IPS DF 6.9 (cell line): ENCODE data around the gene BABAM2.
"Not testable (repeated sequence)": the region's sequence is repeated elsewhere in the genome, so short reads cannot be mapped to it uniquely, and the experiment has no call there.

Experiments
- DNase-seq: peaks from one replicate; pipeline ENCODE4 v3.0.0-alpha.2; 2013; ENCODE audit warnings: low read depth, low spot score
- H3K27ac ChIP-seq: one replicate; pipeline ENCODE4 v1.5.1; 2013; ENCODE audit warnings: low read length, control low read depth
- H3K27me3 ChIP-seq: 2 replicates; pipeline ENCODE4 v1.6.1; 2013; ENCODE audit warnings: mild to moderate bottlenecking, low read length; ENCODE audit not compliant: control insufficient read depth, insufficient read depth
- H3K36me3 ChIP-seq: 2 replicates; pipeline ENCODE4 v1.6.1; 2013; ENCODE audit warnings: low read length; ENCODE audit not compliant: control insufficient read depth, insufficient read depth
- H3K4me1 ChIP-seq: 2 replicates; pipeline ENCODE4 v1.6.1; 2013; ENCODE audit warnings: low read length; ENCODE audit not compliant: control insufficient read depth, insufficient read depth
- H3K4me3 ChIP-seq: 2 replicates; pipeline ENCODE4 v1.5.1; 2013; ENCODE audit warnings: mild to moderate bottlenecking, low read length
- H3K9me3 ChIP-seq: 2 replicates; pipeline ENCODE4 v1.6.1; 2013; ENCODE audit warnings: low read length, inconsistent platforms; ENCODE audit not compliant: control insufficient read depth, insufficient read depth
- WGBS: extraction: QIAGEN DNeasy Blood & Tissue Kit; methylation state at CpG from one replicate; pipeline ENCODE4 v1.1.7; 2013; ENCODE audit warnings: mixed read lengths, missing lambda C conversion rate; ENCODE audit not compliant: insufficient read length, insufficient coverage; 5-methylcytosine and 5-hydroxymethylcytosine counted together

The BABAM2 gene

DNA sequence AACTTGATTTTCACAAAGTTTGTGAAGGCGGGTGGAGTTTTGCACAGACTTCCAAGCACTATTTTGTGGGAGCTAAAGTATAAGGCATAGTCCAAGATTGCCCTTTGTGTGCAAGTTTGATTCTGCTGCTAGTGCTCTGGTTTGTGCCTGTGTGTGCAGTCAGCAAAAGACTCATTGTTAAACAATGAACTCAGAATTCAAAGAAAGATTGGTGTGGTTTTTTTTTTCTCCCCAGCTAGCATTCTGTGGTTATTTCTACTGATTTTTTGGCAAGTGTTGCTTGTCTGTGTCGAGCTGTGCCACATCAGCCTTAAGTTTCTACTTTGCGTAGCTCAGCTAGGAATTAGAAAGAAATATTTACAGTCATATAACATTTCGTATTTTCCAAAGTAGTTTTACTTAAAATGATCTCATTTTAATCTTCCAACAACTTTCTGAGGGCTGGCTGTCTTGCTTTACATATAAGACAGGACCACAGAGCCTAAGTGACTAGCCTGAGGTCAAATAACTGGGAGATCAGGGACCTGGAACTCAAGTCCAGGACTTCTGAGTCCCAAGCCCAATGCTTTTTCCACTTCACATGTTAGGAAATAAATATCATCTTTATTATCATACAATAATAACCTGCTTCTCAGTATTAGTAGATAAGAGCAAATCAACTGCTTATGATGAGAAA is 69.8 kb downstream of the BABAM2 start:
- H3K4me3 ChIP-seq = no peak overlapping the region
- no peaks in the 10 kb centered on the region for H3K4me1 ChIP-seq
- H3K9me3 ChIP-seq = no peaks in the 10 kb centered on the region
- no peak for DNase-seq
- H3K27ac ChIP-seq = no peak overlapping the region
- WGBS = no CpG with 5 or more reads among the region's 4 CpGs
- no peaks in the 10 kb centered on the region for H3K36me3 ChIP-seq
- H3K27me3 ChIP-seq = no peaks in the 10 kb centered on the region

DNA sequence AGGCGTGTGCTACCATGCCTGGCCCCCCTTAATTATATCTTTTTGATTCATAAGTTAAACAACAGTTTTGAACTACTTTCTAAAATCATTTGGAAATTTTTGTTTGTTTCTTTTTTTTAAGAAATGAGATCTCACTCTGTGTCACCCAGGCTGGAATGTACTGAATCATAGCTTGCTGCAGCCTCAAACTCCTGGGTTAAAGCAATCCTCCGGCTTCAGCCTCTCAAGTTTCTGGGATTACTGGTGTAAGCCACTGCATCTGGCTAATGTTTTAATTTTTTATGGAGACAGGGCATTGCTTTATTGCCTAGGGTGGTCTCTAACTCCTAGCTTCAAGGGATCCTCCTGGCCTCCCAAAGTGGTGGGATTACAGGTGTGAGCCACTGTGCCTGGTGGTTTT is 71.5 kb downstream of the BABAM2 start:
- Histone ChIP-seq H3K36me3 (no peaks in the 10 kb centered on the region), H3K27me3 (no peaks in the 10 kb centered on the region), H3K9me3 (no peaks in the 10 kb centered on the region), H3K4me3 (no peak overlapping the region), H3K27ac (no peak overlapping the region), H3K4me1 (no peaks in the 10 kb centered on the region)
- no CpG with 5 or more reads among the region's 2 CpGs for WGBS
- DNase-seq = no peak

DNA sequence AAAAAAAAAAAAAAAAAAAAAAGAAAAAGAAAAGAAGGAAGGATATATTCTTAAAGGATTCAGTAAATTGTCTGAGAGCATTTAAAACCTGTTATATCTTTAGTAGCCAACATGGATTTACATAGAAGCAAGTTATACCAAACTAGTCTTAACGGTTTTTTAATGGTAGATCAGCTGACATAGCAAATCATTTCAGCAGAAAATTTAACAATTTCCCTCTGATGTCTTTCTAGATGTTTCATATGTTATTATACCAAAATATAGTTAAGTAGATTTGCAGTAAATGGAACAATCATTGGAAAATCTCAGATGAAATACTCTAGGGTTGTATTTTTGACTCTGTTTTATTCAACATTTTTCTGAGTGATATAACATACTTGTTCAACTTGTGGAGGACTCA is 72.9 kb downstream of the BABAM2 start:
- Histone ChIP-seq H3K4me1 (no peaks in the 10 kb centered on the region), H3K27me3 (no peaks in the 10 kb centered on the region), H3K27ac (no peak overlapping the region), H3K4me3 (no peak overlapping the region), H3K36me3 (no peaks in the 10 kb centered on the region), H3K9me3 (no peaks in the 10 kb centered on the region)
- DNase-seq = no peak
- no CpG with 5 or more reads among the region's 1 CpG for WGBS

DNA sequence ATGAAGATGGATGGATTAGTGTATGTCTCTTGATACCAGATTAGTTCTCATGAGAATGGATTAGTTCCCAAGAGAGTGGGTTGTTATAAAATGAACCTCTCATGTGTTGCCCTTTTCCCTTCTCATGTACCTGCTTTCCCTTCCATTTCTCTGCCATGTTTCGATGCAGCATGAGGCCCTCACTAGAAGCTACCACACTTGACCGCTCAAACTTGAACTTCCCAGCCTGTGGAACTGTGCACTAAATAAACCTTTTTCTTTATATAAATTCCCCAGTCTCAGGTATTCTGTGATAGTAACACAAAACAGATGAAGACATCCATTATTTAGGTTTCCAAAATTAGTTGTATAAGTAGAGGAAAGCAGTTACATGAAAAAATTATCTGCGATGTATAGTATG is 73.5 kb downstream of the BABAM2 start:
- DNase-seq = no peak
- WGBS = no CpG with 5 or more reads among the region's 3 CpGs
- Histone ChIP-seq H3K4me3 (no peak overlapping the region), H3K27me3 (no peaks in the 10 kb centered on the region), H3K36me3 (no peaks in the 10 kb centered on the region), H3K27ac (no peak overlapping the region), H3K4me1 (no peaks in the 10 kb centered on the region), H3K9me3 (no peaks in the 10 kb centered on the region)

DNA sequence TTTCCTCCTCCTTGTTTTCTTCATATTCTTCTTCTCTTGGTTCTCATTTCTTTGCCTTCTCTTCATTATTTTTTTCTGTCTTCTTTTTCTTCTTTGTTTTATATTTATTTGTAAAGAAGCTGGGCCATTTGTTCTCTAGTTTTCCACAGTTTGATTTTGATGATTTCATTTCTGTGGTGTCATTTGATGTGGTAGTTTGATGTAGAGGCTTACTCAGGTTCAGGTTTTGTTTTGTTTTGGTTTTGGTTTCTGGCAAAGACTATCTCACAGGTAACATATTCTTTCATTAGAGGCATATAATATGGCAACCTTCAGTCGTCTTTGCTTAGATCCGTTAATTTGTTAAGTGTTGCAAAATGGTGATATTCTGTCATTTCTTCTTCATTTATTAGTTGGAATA is 75.3 kb downstream of the BABAM2 start:
- H3K9me3 ChIP-seq = no peaks in the 10 kb centered on the region; the same call in 1 of the 2 replicates
- H3K4me3 ChIP-seq = no peak overlapping the region
- H3K27ac ChIP-seq = no peak overlapping the region
- no peaks in the 10 kb centered on the region for H3K4me1 ChIP-seq
- H3K27me3 ChIP-seq = no peaks in the 10 kb centered on the region
- DNase-seq = no peak
- WGBS = no CpG with 5 or more reads among the region's 2 CpGs
- H3K36me3 ChIP-seq = no peaks in the 10 kb centered on the region

DNA sequence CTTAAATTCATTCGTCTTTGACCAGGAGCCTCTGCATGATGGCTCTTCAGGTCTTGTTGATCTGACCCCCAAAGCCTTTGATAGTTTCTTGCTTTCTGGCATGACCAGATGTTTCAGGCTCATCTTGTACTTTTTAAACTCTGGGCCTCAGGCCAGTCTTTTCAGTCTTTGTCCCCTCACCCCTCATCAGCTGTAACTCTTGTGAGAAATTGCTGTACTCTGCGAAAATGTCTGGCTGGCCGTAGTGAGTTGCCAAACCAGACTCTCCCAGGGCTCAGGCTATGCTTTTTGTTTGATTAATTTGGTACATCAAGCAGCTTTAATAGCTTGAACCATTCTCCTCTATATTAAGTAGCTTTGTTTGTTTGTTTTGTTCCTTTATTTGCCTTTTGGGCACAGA is 75.9 kb downstream of the BABAM2 start:
- H3K36me3 ChIP-seq = no peaks in the 10 kb centered on the region
- no peak for DNase-seq

DNA sequence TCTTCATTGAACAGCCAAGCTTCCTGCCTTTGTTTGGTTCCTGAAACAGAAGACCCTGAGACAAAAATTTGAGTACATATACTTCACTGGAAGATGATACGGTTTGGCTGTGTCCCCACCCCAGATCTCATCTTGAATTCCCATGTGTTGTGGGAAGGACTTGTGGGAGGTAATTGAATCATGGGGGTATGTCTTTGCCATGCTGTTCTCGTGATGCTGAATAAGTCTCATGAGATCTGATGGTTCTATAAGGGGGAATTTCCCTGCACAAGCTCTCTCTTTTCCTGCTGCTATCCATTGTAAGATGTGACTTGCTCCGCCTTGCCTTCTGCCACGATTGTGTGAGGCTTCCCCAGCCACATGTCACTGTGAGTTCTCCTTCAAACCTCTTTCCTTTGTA is 76.5 kb downstream of the BABAM2 start:
- Histone ChIP-seq H3K9me3 (no peaks in the 10 kb centered on the region; the same call in 1 of the 2 replicates), H3K27ac (no peak overlapping the region), H3K4me1 (no peaks in the 10 kb centered on the region), H3K27me3 (no peaks in the 10 kb centered on the region), H3K4me3 (no peak overlapping the region), H3K36me3 (no peaks in the 10 kb centered on the region)
- DNase-seq = no peak
- no CpG with 5 or more reads among the region's 4 CpGs for WGBS

More for the DNA sequence above, 75.9 kb downstream of the BABAM2 start:
- H3K27me3 ChIP-seq = no peaks in the 10 kb centered on the region
- no peak overlapping the region for H3K27ac ChIP-seq
- WGBS = no CpG with 5 or more reads among the region's 3 CpGs
- no peaks in the 10 kb centered on the region for H3K4me1 ChIP-seq
- H3K4me3 ChIP-seq = no peak overlapping the region
- no peaks in the 10 kb centered on the region; the same call in 1 of the 2 replicates for H3K9me3 ChIP-seq

DNA sequence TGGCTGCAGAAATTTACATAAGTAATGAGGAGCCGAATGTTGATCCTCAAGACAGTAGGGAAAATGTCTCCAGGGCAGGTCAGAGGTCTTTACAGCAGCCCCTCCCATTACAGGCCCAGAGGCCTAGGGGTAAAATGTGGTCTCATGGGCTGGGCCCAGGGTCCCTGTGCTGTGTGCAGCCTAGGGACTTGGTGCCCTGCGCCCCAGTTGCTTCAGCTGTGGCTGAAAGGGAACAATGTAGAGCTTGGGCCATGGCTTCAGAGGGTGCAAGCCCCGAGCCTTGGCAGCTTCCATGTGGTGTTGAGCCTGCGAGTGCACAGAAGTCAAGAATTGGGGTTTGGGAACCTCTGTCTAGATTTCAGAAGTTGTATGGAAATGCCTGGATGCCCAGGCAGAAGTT is 77.5 kb downstream of the BABAM2 start:
- not testable (repeated sequence) for H3K36me3 ChIP-seq, H3K9me3 ChIP-seq, H3K27ac ChIP-seq, H3K4me3 ChIP-seq, DNase-seq, H3K27me3 ChIP-seq, H3K4me1 ChIP-seq
- WGBS = no CpG with 5 or more reads among the region's 4 CpGs

DNA sequence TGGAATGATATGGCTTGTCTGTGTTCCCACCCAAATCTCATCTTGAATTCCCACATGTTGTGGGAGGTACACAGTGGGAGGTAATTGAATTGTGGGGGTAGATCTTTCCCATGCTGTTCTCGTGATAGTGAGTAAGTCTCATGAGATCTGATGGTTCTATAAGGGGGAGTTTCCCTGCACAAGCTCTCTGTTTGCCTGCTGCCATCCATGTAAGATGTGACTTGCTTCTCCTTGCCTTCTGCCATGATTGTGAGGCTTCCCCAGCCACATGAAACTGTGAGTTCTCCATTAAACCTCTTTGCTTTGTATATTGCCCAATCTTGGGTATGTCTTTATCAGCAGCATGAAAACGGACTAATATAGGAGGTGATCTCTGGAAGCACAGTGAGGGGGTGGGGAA is 78.4 kb downstream of the BABAM2 start:
- DNase-seq, H3K27ac ChIP-seq, H3K4me3 ChIP-seq, H3K9me3 ChIP-seq, H3K27me3 ChIP-seq, H3K36me3 ChIP-seq, H3K4me1 ChIP-seq: not testable (repeated sequence)
- WGBS = no CpG with 5 or more reads among the region's 2 CpGs

DNA sequence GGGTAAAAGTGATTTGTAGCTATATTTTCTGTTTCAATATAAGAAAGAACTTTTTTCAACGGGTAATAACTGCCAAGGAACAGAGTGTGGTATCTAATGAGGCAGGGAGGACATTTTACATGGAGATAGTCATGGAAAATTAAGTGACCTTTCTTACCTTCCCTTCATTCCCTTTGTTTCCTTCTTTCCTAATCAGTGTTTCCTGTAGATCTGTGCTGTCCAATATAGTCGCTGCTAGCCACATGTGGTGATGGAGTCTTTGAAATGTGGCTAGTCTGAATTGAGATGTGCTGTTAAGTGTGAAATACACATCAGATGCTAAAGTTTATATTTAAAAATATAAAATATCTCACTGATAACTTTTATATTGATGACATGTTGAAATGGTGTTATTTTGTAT is 81.8 kb downstream of the BABAM2 start:
- H3K9me3 ChIP-seq = no peaks in the 10 kb centered on the region; the same call in 1 of the 2 replicates
- no peaks in the 10 kb centered on the region for H3K4me1 ChIP-seq
- WGBS = no CpG with 5 or more reads among the region's 2 CpGs
- H3K27ac ChIP-seq = no peak overlapping the region
- DNase-seq = no peak
- H3K4me3 ChIP-seq = no peak overlapping the region
- no peaks in the 10 kb centered on the region for H3K27me3 ChIP-seq
- H3K36me3 ChIP-seq = no peaks in the 10 kb centered on the region

DNA sequence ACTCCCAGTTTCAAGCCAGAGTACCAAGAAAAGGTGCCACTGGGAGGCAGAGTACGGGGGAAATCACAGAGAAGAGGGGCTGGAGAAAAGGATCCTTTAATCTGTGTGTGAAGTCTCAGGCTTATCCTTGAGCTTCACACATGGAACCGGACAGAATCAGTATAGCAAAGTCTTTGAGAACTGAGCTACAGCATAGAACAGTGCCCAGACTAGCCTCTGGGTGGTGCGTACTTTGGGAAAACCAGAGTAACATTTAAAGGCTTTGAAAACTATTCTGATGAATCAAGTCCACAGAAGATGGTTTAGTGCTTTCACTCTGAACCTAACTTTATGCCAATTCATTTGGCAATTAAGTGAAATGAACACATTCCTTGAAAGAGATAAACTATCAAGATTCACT is 83.1 kb downstream of the BABAM2 start:
- Histone ChIP-seq H3K4me3 (no peak overlapping the region), H3K4me1 (no peaks in the 10 kb centered on the region), H3K9me3 (no peaks in the 10 kb centered on the region; the same call in 1 of the 2 replicates), H3K36me3 (no peaks in the 10 kb centered on the region), H3K27me3 (no peaks in the 10 kb centered on the region), H3K27ac (no peak overlapping the region)
- WGBS = no CpG with 5 or more reads among the region's 3 CpGs
- DNase-seq = no peak
